Neural progenitor cell (in vitro differentiated cells): ENCODE data around the gene PEAK3. TPM values are rescaled to one million over a fixed set of nuclear protein-coding genes. Genes with fewer than 3 reads are reported as not detected.
A peak's percentile ranks its signal among the peaks of the same experiment; 100 is the strongest.

Experiments used
- DNase-seq: peaks from one replicate; pipeline ENCODE4 v3.0.0-alpha.2; 2016; ENCODE audit warnings: low spot score
- H2AFZ ChIP-seq: fragments of 200-600 bp; sonication (generic); replicated peaks from 2 replicates; pipeline ENCODE4 v1.6.1; 2016; ENCODE audit warnings: antibody characterized with exemption
- H3F3A ChIP-seq: fragments of 200-600 bp; sonication (generic); 2 replicates; pipeline ENCODE4 v1.6.1; 2016; ENCODE audit warnings: antibody characterized with exemption, low read depth
- H3K27ac ChIP-seq: fragments of 200-600 bp; sonication (generic); 2 replicates; pipeline ENCODE4 v1.5.1; 2016; ENCODE audit warnings: mild to moderate bottlenecking
- H3K27me3 ChIP-seq: fragments of 200-600 bp; sonication (generic); 2 replicates; pipeline ENCODE4 v1.6.1; 2016; ENCODE audit warnings: mild to moderate bottlenecking, moderate library complexity
- H3K36me3 ChIP-seq: fragments of 200-600 bp; sonication (generic); 2 replicates; pipeline ENCODE4 v1.5.1; 2016
- H3K4me1 ChIP-seq: fragments of 200-600 bp; sonication (generic); 2 replicates; pipeline ENCODE4 v1.6.1; 2016; ENCODE audit warnings: mixed run types
- H3K4me2 ChIP-seq: fragments of 200-600 bp; sonication (generic); 2 replicates; pipeline ENCODE4 v1.6.1; 2016
- H3K4me3 ChIP-seq: fragments of 200-600 bp; sonication (generic); 2 replicates; pipeline ENCODE4 v1.5.1; 2016
- H3K79me2 ChIP-seq: fragments of 200-600 bp; sonication (generic); 2 replicates; pipeline ENCODE4 v1.6.1; 2016; ENCODE audit warnings: low read depth
- H3K9ac ChIP-seq: fragments of 200-600 bp; sonication (generic); 2 replicates; pipeline ENCODE4 v1.6.1; 2016
- H3K9me3 ChIP-seq: fragments of 200-600 bp; sonication (generic); 2 replicates; pipeline ENCODE4 v1.5.1; 2016; ENCODE audit warnings: low read depth
- H4K20me1 ChIP-seq: fragments of 200-600 bp; sonication (generic); 2 replicates; pipeline ENCODE4 v1.6.1; 2016; ENCODE audit warnings: low read depth
- H3K27ac Mint-ChIP-seq: 3 replicates; pipeline ENCODE4 v1.8.0; 2021; ENCODE audit warnings: mixed read lengths
- H3K27me3 Mint-ChIP-seq: 2 replicates; pipeline ENCODE4 v1.8.0; 2022; ENCODE audit warnings: low read depth, mild to moderate bottlenecking, inconsistent platforms, moderate library complexity, mixed read lengths; ENCODE audit not compliant: insufficient read depth
- H3K36me3 Mint-ChIP-seq: 3 replicates; pipeline ENCODE4 v1.8.0; 2021; ENCODE audit warnings: mixed read lengths
- H3K4me1 Mint-ChIP-seq: 3 replicates; pipeline ENCODE4 v1.8.0; 2021; ENCODE audit warnings: mixed read lengths
- H3K4me3 Mint-ChIP-seq: 3 replicates; pipeline ENCODE4 v1.8.0; 2021; ENCODE audit warnings: mild to moderate bottlenecking, moderate library complexity, mixed read lengths
- H3K9me3 Mint-ChIP-seq: 3 replicates; pipeline ENCODE4 v1.8.0; 2020; ENCODE audit warnings: mixed read lengths
- EZH2 ChIP-seq: fragments of 200-600 bp; sonication (generic); IDR thresholded peaks from 2 replicates; pipeline ENCODE4 v1.6.1; 2017; ENCODE audit warnings: antibody characterized with exemption, mild to moderate bottlenecking, moderate library complexity
- EZH2phosphoT487 ChIP-seq: fragments of 200-600 bp; sonication (generic); IDR thresholded peaks from 2 replicates; pipeline ENCODE4 v1.6.1; 2017; ENCODE audit warnings: antibody characterized with exemption
- total RNA-seq: library from RNA; depleted of rRNA; stranded (reverse); fragments of >200 nt; gene quantifications from 2 replicates; pipeline ENCODE4 v1.2.3, GENCODE V29; 2015; ENCODE audit warnings: low replicate concordance
- TF ChIP-seq, protein P1 (sequence below): fragments of 200-600 bp; sonication (generic); IDR thresholded peaks from 2 replicates; pipeline ENCODE4 v1.5.1; 2017; ENCODE audit warnings: antibody characterized with exemption, mild to moderate bottlenecking

The PEAK3 gene
- total RNA-seq, 1 donor from 2014 or later: not detected

DNA sequence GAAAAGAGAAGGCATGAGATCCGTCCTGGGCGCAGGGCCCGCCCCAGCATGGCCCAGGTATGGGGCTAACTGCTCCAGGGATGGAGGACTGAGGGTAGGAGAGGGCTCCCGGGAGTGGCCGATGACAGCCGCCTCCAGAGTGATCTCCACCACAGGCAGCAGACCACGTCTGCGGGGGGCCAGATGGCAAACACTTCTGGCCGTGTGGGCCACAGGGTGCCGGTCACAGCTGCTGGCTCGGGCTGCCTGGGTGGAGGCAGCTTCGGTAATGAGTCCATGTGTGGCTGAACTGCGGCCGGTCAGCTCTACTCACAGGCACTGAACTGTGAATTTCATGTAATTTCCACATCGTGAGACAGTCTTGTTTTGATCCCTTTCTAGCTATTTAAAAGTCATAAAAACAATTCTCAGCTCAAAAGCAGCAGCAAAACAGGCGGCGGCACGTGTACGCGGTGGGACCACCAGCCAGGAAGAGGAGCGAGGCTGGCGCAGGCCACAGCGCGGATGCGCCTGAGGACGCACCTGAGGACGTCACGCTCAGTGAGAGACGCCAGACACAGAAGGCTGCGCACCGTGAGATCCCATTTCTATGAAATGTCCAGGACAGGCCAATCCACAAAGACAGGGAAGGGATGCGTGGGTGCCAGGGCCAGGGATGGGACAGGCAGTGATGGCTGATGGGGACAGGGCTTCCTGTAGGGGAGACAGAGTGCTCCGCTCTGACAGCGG is 42.4 kb upstream of the PEAK3 start:
- H3K4me2 ChIP-seq: no peak overlapping the region
- H3K4me1 ChIP-seq: no peaks in the 10 kb centered on the region
- no peak overlapping the region for H3K4me3 ChIP-seq
- H3K9me3 ChIP-seq: no peaks in the 10 kb centered on the region
- no peak overlapping the region for H2AFZ ChIP-seq
- H4K20me1 ChIP-seq: peaks cover 23% of the 10 kb centered on the region
- Mint-ChIP-seq H3K4me3 (peak overlapping the region; percentile 67), H3K4me1 (peaks cover 31% of the 10 kb centered on the region), H3K36me3 (peaks cover 3% of the 10 kb centered on the region), H3K9me3 (no peaks in the 10 kb centered on the region), H3K27me3 (peaks cover 9% of the 10 kb centered on the region), H3K27ac (no peak overlapping the region)
- peaks cover 30% of the 10 kb centered on the region for H3K79me2 ChIP-seq
- DNase-seq: no peak
- no peak overlapping the region for H3K9ac ChIP-seq
- no peaks in the 10 kb centered on the region for H3K27me3 ChIP-seq
- H3F3A ChIP-seq: peaks cover 18% of the 10 kb centered on the region
- H3K36me3 ChIP-seq: no peaks in the 10 kb centered on the region
- TF ChIP-seq EZH2phosphoT487 (no peak), EZH2 (no peak)
- TF ChIP-seq, protein P1, sequence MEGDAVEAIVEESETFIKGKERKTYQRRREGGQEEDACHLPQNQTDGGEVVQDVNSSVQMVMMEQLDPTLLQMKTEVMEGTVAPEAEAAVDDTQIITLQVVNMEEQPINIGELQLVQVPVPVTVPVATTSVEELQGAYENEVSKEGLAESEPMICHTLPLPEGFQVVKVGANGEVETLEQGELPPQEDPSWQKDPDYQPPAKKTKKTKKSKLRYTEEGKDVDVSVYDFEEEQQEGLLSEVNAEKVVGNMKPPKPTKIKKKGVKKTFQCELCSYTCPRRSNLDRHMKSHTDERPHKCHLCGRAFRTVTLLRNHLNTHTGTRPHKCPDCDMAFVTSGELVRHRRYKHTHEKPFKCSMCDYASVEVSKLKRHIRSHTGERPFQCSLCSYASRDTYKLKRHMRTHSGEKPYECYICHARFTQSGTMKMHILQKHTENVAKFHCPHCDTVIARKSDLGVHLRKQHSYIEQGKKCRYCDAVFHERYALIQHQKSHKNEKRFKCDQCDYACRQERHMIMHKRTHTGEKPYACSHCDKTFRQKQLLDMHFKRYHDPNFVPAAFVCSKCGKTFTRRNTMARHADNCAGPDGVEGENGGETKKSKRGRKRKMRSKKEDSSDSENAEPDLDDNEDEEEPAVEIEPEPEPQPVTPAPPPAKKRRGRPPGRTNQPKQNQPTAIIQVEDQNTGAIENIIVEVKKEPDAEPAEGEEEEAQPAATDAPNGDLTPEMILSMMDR: no peak
- no peak overlapping the region for H3K27ac ChIP-seq

DNA sequence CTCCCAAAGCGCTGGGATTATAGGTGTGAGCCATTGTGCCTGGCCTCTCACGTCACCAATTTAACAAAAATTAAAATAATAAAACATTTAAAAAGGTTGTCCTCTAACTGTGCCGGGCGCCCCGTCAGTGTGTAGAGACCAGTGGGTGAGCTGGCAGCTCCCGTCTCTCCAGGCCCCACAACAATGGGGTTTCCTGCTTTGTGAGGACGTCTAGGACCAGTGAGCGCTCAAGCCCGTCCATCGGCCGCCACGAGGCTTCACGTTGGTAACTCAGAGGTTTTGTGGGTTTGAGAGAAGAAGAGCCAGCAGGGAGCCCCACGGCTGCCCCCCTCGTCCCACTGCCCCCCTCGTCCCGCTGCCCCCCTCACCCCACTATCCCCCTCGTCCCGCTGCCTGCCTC is 41.7 kb upstream of the PEAK3 start:
- Mint-ChIP-seq H3K27me3 (peaks cover 7% of the 10 kb centered on the region), H3K4me3 (no peak overlapping the region), H3K4me1 (peaks cover 28% of the 10 kb centered on the region), H3K27ac (no peak overlapping the region), H3K9me3 (no peaks in the 10 kb centered on the region), H3K36me3 (peaks cover 3% of the 10 kb centered on the region)
- no peak overlapping the region for H3K4me3 ChIP-seq
- no peaks in the 10 kb centered on the region for H3K27me3 ChIP-seq
- peaks cover 17% of the 10 kb centered on the region for H4K20me1 ChIP-seq
- peaks cover 15% of the 10 kb centered on the region for H3F3A ChIP-seq
- H3K79me2 ChIP-seq: peaks cover 24% of the 10 kb centered on the region
- DNase-seq: no peak
- H3K36me3 ChIP-seq: no peaks in the 10 kb centered on the region
- no peaks in the 10 kb centered on the region for H3K4me1 ChIP-seq
- no peak overlapping the region for H3K4me2 ChIP-seq
- no peak overlapping the region for H3K27ac ChIP-seq
- no peak overlapping the region for H2AFZ ChIP-seq
- H3K9me3 ChIP-seq: no peaks in the 10 kb centered on the region
- no peak overlapping the region for H3K9ac ChIP-seq
- TF ChIP-seq EZH2: no peak
- no peak for TF ChIP-seq EZH2phosphoT487
- TF ChIP-seq, protein P1: no peak

DNA sequence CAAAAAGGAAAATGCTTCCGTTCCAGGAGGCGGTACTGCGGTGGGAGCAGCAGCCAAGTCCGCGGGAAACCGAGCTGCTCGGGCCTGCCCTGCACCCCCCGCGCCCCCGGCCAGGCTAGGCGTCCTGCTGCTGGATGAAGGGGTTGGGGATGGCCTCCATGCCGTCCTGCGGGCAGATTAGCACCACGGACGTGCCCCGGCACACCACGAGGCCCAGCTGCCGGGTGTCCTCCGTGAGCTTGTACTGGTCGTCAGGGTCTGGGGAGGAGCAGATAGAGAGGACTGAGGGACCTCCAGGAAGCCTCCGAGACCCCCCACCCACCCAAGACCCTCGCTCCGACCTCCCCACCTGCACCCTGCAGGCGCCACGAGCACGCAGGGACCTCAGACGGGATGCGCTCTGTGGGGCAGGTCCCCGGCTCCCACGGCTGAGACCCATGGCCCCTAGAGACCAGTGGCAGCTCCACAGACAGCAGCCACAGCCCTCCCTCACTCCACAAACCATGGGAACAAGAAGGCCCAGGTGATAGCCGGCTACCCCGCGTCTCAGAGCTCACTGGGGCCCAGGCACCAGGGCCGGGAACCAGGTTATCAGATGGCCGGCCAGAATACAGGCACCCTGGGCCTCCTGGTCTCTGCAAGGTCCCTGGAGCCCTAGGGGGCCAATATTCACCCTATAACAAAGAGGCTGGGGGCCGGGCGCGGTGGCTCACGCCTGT is 39.7 kb upstream of the PEAK3 start:
- no peak overlapping the region for H3K4me3 Mint-ChIP-seq

More for the DNA sequence above, 39.7 kb upstream of the PEAK3 start:
- H3K9ac ChIP-seq: no peak overlapping the region
- TF ChIP-seq EZH2 (no peak), EZH2phosphoT487 (no peak)
- TF ChIP-seq, protein P1: no peak
- H3K79me2 ChIP-seq: peaks cover 6% of the 10 kb centered on the region
- H3K9me3 ChIP-seq: no peaks in the 10 kb centered on the region
- no peak overlapping the region for H2AFZ ChIP-seq
- H3K4me3 ChIP-seq: no peak overlapping the region
- H3K27me3 Mint-ChIP-seq: peaks cover 7% of the 10 kb centered on the region
- H3K36me3 ChIP-seq: no peaks in the 10 kb centered on the region
- peaks cover 7% of the 10 kb centered on the region for H4K20me1 ChIP-seq
- H3K27ac ChIP-seq: no peak overlapping the region
- no peaks in the 10 kb centered on the region for H3F3A ChIP-seq
- no peaks in the 10 kb centered on the region for H3K4me1 ChIP-seq
- H3K27ac Mint-ChIP-seq: no peak overlapping the region
- H3K4me2 ChIP-seq: no peak overlapping the region
- H3K36me3 Mint-ChIP-seq: peaks cover 3% of the 10 kb centered on the region
- no peaks in the 10 kb centered on the region for H3K9me3 Mint-ChIP-seq
- H3K4me1 Mint-ChIP-seq: peaks cover 17% of the 10 kb centered on the region
- DNase-seq: no peak
- no peaks in the 10 kb centered on the region for H3K27me3 ChIP-seq
